Ovary (tissue), 9 donors: ENCODE measurements around the gene SLIT2. TPM values are rescaled to one million over a fixed set of nuclear protein-coding genes. Genes with fewer than 3 reads are reported as not detected.

Experiments used
- DNase-seq, 5 donors: peaks; one replicate each; pipeline ENCODE4 v3.0.0-alpha.2; 2019 to 2020
- H3K27ac ChIP-seq, 2 donors: fragments of 200-600 bp; one replicate each; pipeline versions ENCODE4 v1.5.1 to v1.8.0; 2019 to 2022
- H3K27me3 ChIP-seq: fragments of 200-600 bp; one replicate; pipeline ENCODE4 v1.8.0; 2022
- H3K36me3 ChIP-seq: fragments of 200-600 bp; sonication (generic); one replicate; pipeline ENCODE4 v1.5.1; 2019
- H3K4me1 ChIP-seq: one replicate; pipeline ENCODE4 v1.8.1; 2013; ENCODE audit warnings: mild to moderate bottlenecking, moderate library complexity; ENCODE audit not compliant: insufficient read depth
- H3K4me3 ChIP-seq: fragments of 200-600 bp; sonication (generic); one replicate; pipeline ENCODE4 v1.5.1; 2017
- H3K9me3 ChIP-seq, 2 donors: fragments of 200-600 bp in 1 of 2; sonication (generic) in 1 of 2; one replicate each; pipeline versions ENCODE4 v1.5.1 to v1.8.1; 2013 to 2019; ENCODE audit warnings: mild to moderate bottlenecking in 1 of 2, moderate library complexity in 1 of 2
- EP300 ChIP-seq: sonication (generic); formaldehyde crosslinking; IDR thresholded peaks from one replicate; pipeline ENCODE4 v1.6.1; 2017; ENCODE audit warnings: antibody characterized with exemption
- POLR2A ChIP-seq: fragments of 450-650 bp; IDR thresholded peaks from one replicate; pipeline ENCODE4 v1.6.1; 2017; ENCODE audit warnings: antibody characterized with exemption, mild to moderate bottlenecking, moderate library complexity
- WGBS, 3 donors: extraction: QIAGEN DNeasy Blood & Tissue Kit in 1 of 3; methylation state at CpG; one replicate each; pipeline versions ENCODE4 v1.1.5 to v1.1.7; 2013 to 2017; 5-methylcytosine and 5-hydroxymethylcytosine counted together
- intact Hi-C, 4 donors: fragments of 100-400 bp; cut with DNase I; formaldehyde crosslinking; loops; one replicate each; pipeline versions ENCODE4 v1.11.0 to v1.15.1; 2022 to 2023
- polyA plus RNA-seq, 2 donors: library from polyadenylated mRNA; stranded (reverse); fragments of 200-250 nt in 1 of 2; fragments of 350-450 nt in 1 of 2; fragmentation: Illumina TruSeq in 1 of 2; extraction: RNeasy Lipid Tissue Mini Kit (QIAGEN cat#74804) in 1 of 2; gene quantifications; one replicate each; pipeline ENCODE4 v1.2.3, GENCODE V29; 2013 to 2014
- total RNA-seq, 7 donors: library from RNA; depleted of rRNA in 2 of 7; stranded (reverse); fragments of >200 nt in 2 of 7; fragmentation: NEBNext Ultra II Directional in 3 of 7; extraction: Animal tissue kit (Norgen Biotek cat#: 25700) in 3 of 7; gene quantifications; one replicate each; pipeline versions ENCODE4 v1.1.0 to v1.2.4, GENCODE V29; 2016 to 2023
- TF ChIP-seq, protein P1 (sequence below), 3 donors: fragments of 450-650 bp in 2 of 3; fragments of 200-600 bp in 1 of 3; IDR thresholded peaks; one replicate each; pipeline versions ENCODE4 v1.5.1 to v1.8.0; 2016 to 2022; ENCODE audit warnings: antibody characterized with exemption in 3 of 3, mild to moderate bottlenecking in 1 of 3
- donor health status: DM: no; HTN: no; CAD: no; lungs with moderate emphysema.
- donor health status: DM: no; HTN: no; CAD: no.
- donor health status: Bipolar disorder and iron deficiency.
- donor health status: DM: yes; HTN: yes; CAD: no.
- donor health status: DM: no; HTN: no; CAD: no.
- donor health status: DM: yes; HTN: yes; CAD: no.

Gene SLIT2
- total and polyA plus RNA-seq, 9 donors = 2.0 to 17.7 (median 10.1) TPM

GRCh38 chr4:20301161-20301560, 49.5 kb downstream of the SLIT2 start:
- Histone ChIP-seq H3K4me1 (no peaks in the 10 kb centered on the region), H3K4me3 (no peak overlapping the region), H3K9me3 (no peaks in the 10 kb centered on the region), H3K36me3 (no peaks in the 10 kb centered on the region), H3K27ac (no peak overlapping the region), H3K27me3 (no peaks in the 10 kb centered on the region)
- intact Hi-C loops = no loop called here
- 47 to 69% (median 49%) methylated on average over 2 of the region's 2 CpGs for WGBS, 3 donors
- no peak for DNase-seq
- TF ChIP-seq, protein P1, sequence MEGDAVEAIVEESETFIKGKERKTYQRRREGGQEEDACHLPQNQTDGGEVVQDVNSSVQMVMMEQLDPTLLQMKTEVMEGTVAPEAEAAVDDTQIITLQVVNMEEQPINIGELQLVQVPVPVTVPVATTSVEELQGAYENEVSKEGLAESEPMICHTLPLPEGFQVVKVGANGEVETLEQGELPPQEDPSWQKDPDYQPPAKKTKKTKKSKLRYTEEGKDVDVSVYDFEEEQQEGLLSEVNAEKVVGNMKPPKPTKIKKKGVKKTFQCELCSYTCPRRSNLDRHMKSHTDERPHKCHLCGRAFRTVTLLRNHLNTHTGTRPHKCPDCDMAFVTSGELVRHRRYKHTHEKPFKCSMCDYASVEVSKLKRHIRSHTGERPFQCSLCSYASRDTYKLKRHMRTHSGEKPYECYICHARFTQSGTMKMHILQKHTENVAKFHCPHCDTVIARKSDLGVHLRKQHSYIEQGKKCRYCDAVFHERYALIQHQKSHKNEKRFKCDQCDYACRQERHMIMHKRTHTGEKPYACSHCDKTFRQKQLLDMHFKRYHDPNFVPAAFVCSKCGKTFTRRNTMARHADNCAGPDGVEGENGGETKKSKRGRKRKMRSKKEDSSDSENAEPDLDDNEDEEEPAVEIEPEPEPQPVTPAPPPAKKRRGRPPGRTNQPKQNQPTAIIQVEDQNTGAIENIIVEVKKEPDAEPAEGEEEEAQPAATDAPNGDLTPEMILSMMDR (IDR thresholded peaks at IDR 0.05) = no peak
- TF ChIP-seq POLR2A = no peak
- TF ChIP-seq EP300 = no peak
